ENCODE results near the gene FAM227A.
A peak's percentile ranks its signal among the peaks of the same experiment; 100 is the strongest.

FAM227A gene

GRCh38 chr22:38681582-38682335, 25.6 kb upstream of the FAM227A start, which contains the start of gene TOMM22:
Gene TOMM22, plus strand, starts transcription at chr22:38681957. Its CDS starts 22 bp downstream, at chr22:38681979.
- no peak for TF ChIP-seq EZH2phosphoT487 (IDR thresholded peaks at IDR 0.05; ENCODE audit: borderline replicate concordance)
- TF ChIP-seq CTCF (conservative IDR thresholded peaks at IDR 0.05; ENCODE audit: low read length) = peak; percentile 72
- peak within 1 kb of the TSS; percentile 99 for H2AFZ ChIP-seq (ENCODE audit: low read length)

GRCh38 chr22:38675833-38676232, 19.6 kb upstream of the FAM227A start:
- Histone ChIP-seq H3K9ac (ENCODE audit: low read depth, low read length, poor library complexity, severe bottlenecking) (no peak overlapping the region), H3K4me2 (ENCODE audit: low read depth, low read length, poor library complexity, severe bottlenecking) (no peak overlapping the region), H3K79me2 (ENCODE audit: insufficient read depth, low read length) (no peaks in the 10 kb centered on the region), H3K9me3 (ENCODE audit: insufficient read depth, low read depth, low read length) (no peaks in the 10 kb centered on the region), H3K36me3 (ENCODE audit: insufficient read depth, low read length) (no peaks in the 10 kb centered on the region), H3F3A (ENCODE audit: low read depth) (no peaks in the 10 kb centered on the region), H3K9me2 (replicated peaks; ENCODE audit: low read depth, low read length) (no peaks in the 10 kb centered on the region), H4K20me1 (ENCODE audit: insufficient read depth, low read length, poor library complexity, severe bottlenecking) (no peaks in the 10 kb centered on the region), H3K27me3 (ENCODE audit: insufficient read depth, low read length, poor library complexity, severe bottlenecking) (no peaks in the 10 kb centered on the region), H3K4me1 (ENCODE audit: insufficient read depth, low read length, poor library complexity, severe bottlenecking) (no peaks in the 10 kb centered on the region), H3K4me3 (ENCODE audit: low read length, poor library complexity, severe bottlenecking) (no peak overlapping the region), H2AFZ (ENCODE audit: low read length) (no peak overlapping the region)
- TF ChIP-seq CTCF (conservative IDR thresholded peaks at IDR 0.05; ENCODE audit: low read length) (no peak), EZH2phosphoT487 (IDR thresholded peaks at IDR 0.05; ENCODE audit: borderline replicate concordance) (no peak)

More at GRCh38 chr22:38681582-38682335, 25.6 kb upstream of the FAM227A start, which contains the start of gene TOMM22:
- Histone ChIP-seq H3K9me2 (replicated peaks; ENCODE audit: low read depth, low read length) (no peaks in the 10 kb centered on the region), H3K4me2 (ENCODE audit: low read depth, low read length, poor library complexity, severe bottlenecking) (peak within 1 kb of the TSS; percentile 97), H3K27me3 (ENCODE audit: insufficient read depth, low read length, poor library complexity, severe bottlenecking) (no peaks in the 10 kb centered on the region), H3K9ac (ENCODE audit: low read depth, low read length, poor library complexity, severe bottlenecking) (peak within 1 kb of the TSS; percentile 82), H4K20me1 (ENCODE audit: insufficient read depth, low read length, poor library complexity, severe bottlenecking) (peaks cover 7% of the 10 kb centered on the region), H3K4me3 (ENCODE audit: low read length, poor library complexity, severe bottlenecking) (peak within 1 kb of the TSS; percentile 89), H3K4me1 (ENCODE audit: insufficient read depth, low read length, poor library complexity, severe bottlenecking) (peaks cover 10% of the 10 kb centered on the region), H3K36me3 (ENCODE audit: insufficient read depth, low read length) (peaks cover 35% of the 10 kb centered on the region; the same call in 1 of the 2 replicates), H3F3A (ENCODE audit: low read depth) (no peaks in the 10 kb centered on the region), H3K79me2 (ENCODE audit: insufficient read depth, low read length) (peaks cover 22% of the 10 kb centered on the region), H3K9me3 (ENCODE audit: insufficient read depth, low read depth, low read length) (no peaks in the 10 kb centered on the region)

GRCh38 chr22:38674888-38675287, 18.7 kb upstream of the FAM227A start:
- Histone ChIP-seq H3K4me3 (ENCODE audit: low read length, poor library complexity, severe bottlenecking) (no peak overlapping the region), H3K4me1 (ENCODE audit: insufficient read depth, low read length, poor library complexity, severe bottlenecking) (no peaks in the 10 kb centered on the region), H3K4me2 (ENCODE audit: low read depth, low read length, poor library complexity, severe bottlenecking) (no peak overlapping the region), H2AFZ (ENCODE audit: low read length) (no peak overlapping the region), H3K9me2 (replicated peaks; ENCODE audit: low read depth, low read length) (no peaks in the 10 kb centered on the region), H3K79me2 (ENCODE audit: insufficient read depth, low read length) (no peaks in the 10 kb centered on the region), H3F3A (ENCODE audit: low read depth) (no peaks in the 10 kb centered on the region), H3K9ac (ENCODE audit: low read depth, low read length, poor library complexity, severe bottlenecking) (no peak overlapping the region), H3K9me3 (ENCODE audit: insufficient read depth, low read depth, low read length) (no peaks in the 10 kb centered on the region), H4K20me1 (ENCODE audit: insufficient read depth, low read length, poor library complexity, severe bottlenecking) (no peaks in the 10 kb centered on the region), H3K27me3 (ENCODE audit: insufficient read depth, low read length, poor library complexity, severe bottlenecking) (no peaks in the 10 kb centered on the region), H3K36me3 (ENCODE audit: insufficient read depth, low read length) (no peaks in the 10 kb centered on the region)
- TF ChIP-seq EZH2phosphoT487 (IDR thresholded peaks at IDR 0.05; ENCODE audit: borderline replicate concordance) (no peak), CTCF (conservative IDR thresholded peaks at IDR 0.05; ENCODE audit: low read length) (no peak)

Measured in Loucy (cell line).